Astrocyte (in vitro differentiated cells and primary cell): Measurements from ENCODE around the gene RAB11FIP4. TPM values are rescaled to one million over a fixed set of nuclear protein-coding genes. Genes with fewer than 3 reads are reported as not detected.

Experiments
- DNase-seq: peaks from one replicate; pipeline ENCODE4 v3.0.0-alpha.2; 2010; ENCODE audit warnings: low read depth
- FAIRE-seq: peaks from 2 replicates; lab custom pipeline; 2011; peaks lifted over from hg19 to GRCh38; lab: Jason Lieb, UNC
- H2AFZ ChIP-seq: 2 replicates; pipeline ENCODE4 v1.6.0; 2012; ENCODE audit warnings: low read depth, low read length, inconsistent platforms
- H3K27ac ChIP-seq: 2 replicates; pipeline ENCODE4 v1.5.1; 2011; ENCODE audit warnings: low read depth, low read length, inconsistent platforms
- H3K27me3 ChIP-seq: 2 replicates; pipeline ENCODE4 v1.6.0; 2011; ENCODE audit warnings: low read length, inconsistent platforms; ENCODE audit not compliant: insufficient read depth
- H3K36me3 ChIP-seq: 2 replicates; pipeline ENCODE4 v1.5.1; 2011; ENCODE audit warnings: low read length, inconsistent platforms; ENCODE audit not compliant: insufficient read depth
- H3K4me1 ChIP-seq: 2 replicates; pipeline ENCODE4 v1.5.1; 2011; ENCODE audit warnings: low read length, inconsistent platforms; ENCODE audit not compliant: insufficient read depth
- H3K4me2 ChIP-seq: 2 replicates; pipeline ENCODE4 v1.6.0; 2012; ENCODE audit warnings: low read length, inconsistent platforms
- H3K4me3 ChIP-seq: 2 replicates; pipeline ENCODE4 v1.5.1; 2011; ENCODE audit warnings: low read depth, mild to moderate bottlenecking, low read length, inconsistent platforms; ENCODE audit not compliant: insufficient read depth
- H3K79me2 ChIP-seq: 2 replicates; pipeline ENCODE4 v1.6.0; 2012; ENCODE audit warnings: mild to moderate bottlenecking, low read length, inconsistent platforms; ENCODE audit not compliant: insufficient read depth
- H3K9ac ChIP-seq: 2 replicates; pipeline ENCODE4 v1.6.0; 2012; ENCODE audit warnings: mild to moderate bottlenecking, low read length, inconsistent platforms
- H3K9me3 ChIP-seq: 2 replicates; pipeline ENCODE4 v1.5.1; 2012; ENCODE audit warnings: low read depth, mild to moderate bottlenecking, low read length, inconsistent platforms; ENCODE audit not compliant: insufficient read depth
- H4K20me1 ChIP-seq: 2 replicates; pipeline ENCODE4 v1.6.0; 2012; ENCODE audit warnings: low read length, inconsistent platforms; ENCODE audit not compliant: insufficient read depth
- H3K27ac Mint-ChIP-seq: one replicate; pipeline ENCODE4 v1.8.0; 2021; ENCODE audit warnings: mild to moderate bottlenecking, mixed read lengths; ENCODE audit not compliant: unreplicated experiment
- H3K27me3 Mint-ChIP-seq: one replicate; pipeline ENCODE4 v1.8.0; 2021; ENCODE audit warnings: low read depth, mixed read lengths; ENCODE audit not compliant: unreplicated experiment
- H3K36me3 Mint-ChIP-seq: one replicate; pipeline ENCODE4 v1.8.0; 2021; ENCODE audit warnings: low read depth, mixed read lengths; ENCODE audit not compliant: unreplicated experiment
- H3K4me1 Mint-ChIP-seq: one replicate; pipeline ENCODE4 v1.8.0; 2021; ENCODE audit warnings: low read depth, mixed read lengths; ENCODE audit not compliant: unreplicated experiment
- H3K4me3 Mint-ChIP-seq: one replicate; pipeline ENCODE4 v1.8.0; 2021; ENCODE audit warnings: mild to moderate bottlenecking, moderate library complexity, mixed read lengths; ENCODE audit not compliant: unreplicated experiment
- H3K9me3 Mint-ChIP-seq: one replicate; pipeline ENCODE4 v1.8.0; 2021; ENCODE audit warnings: mild to moderate bottlenecking, mixed read lengths; ENCODE audit not compliant: unreplicated experiment
- CTCF ChIP-seq: IDR thresholded peaks from 2 replicates; pipeline ENCODE4 v1.5.1; 2011; ENCODE audit warnings: low read depth, mild to moderate bottlenecking, inconsistent platforms, low read length, moderate library complexity; ENCODE audit not compliant: insufficient read depth
- EZH2 ChIP-seq: IDR thresholded peaks from 2 replicates; pipeline ENCODE4 v1.6.1; 2012; ENCODE audit warnings: mild to moderate bottlenecking, low read length, inconsistent platforms; ENCODE audit not compliant: insufficient read depth
- total RNA-seq: library from RNA; stranded (reverse); gene quantifications from 2 replicates; pipeline ENCODE4 v1.2.1, GENCODE V29; 2021

RAB11FIP4 gene
- total RNA-seq, 1 donor from 2014 or later: 4.4 TPM

- peaks cover 22% of the 10 kb centered on the region for H3K27me3 ChIP-seq
- no peak for FAIRE-seq
Observed at GRCh38 chr17:31480904-31481782, 89.7 kb downstream of the RAB11FIP4 start.

GRCh38 chr17:31481783-31482081 lies 90.3 kb downstream of the RAB11FIP4 start:
- H3K4me3 ChIP-seq: no peak overlapping the region
- no peak for TF ChIP-seq CTCF
- no peak for TF ChIP-seq EZH2
- H3K9ac ChIP-seq: no peak overlapping the region
- no peaks in the 10 kb centered on the region for H3K9me3 ChIP-seq
- Mint-ChIP-seq H3K27ac (no peak overlapping the region), H3K4me1 (no peaks in the 10 kb centered on the region), H3K36me3 (no peaks in the 10 kb centered on the region), H3K9me3 (no peaks in the 10 kb centered on the region), H3K4me3 (no peak overlapping the region), H3K27me3 (peaks cover 56% of the 10 kb centered on the region)
- H2AFZ ChIP-seq: no peak overlapping the region
- H4K20me1 ChIP-seq: no peaks in the 10 kb centered on the region
- no peak for DNase-seq
- no peaks in the 10 kb centered on the region for H3K36me3 ChIP-seq
- H3K4me2 ChIP-seq: no peak overlapping the region
- H3K79me2 ChIP-seq: no peaks in the 10 kb centered on the region
- H3K27ac ChIP-seq: no peak overlapping the region
- no peak for FAIRE-seq
- H3K4me1 ChIP-seq: no peaks in the 10 kb centered on the region
- H3K27me3 ChIP-seq: peaks cover 27% of the 10 kb centered on the region

More at GRCh38 chr17:31480904-31481782, 89.7 kb downstream of the RAB11FIP4 start:
- H3K36me3 ChIP-seq: no peaks in the 10 kb centered on the region
- H3K9me3 ChIP-seq: no peaks in the 10 kb centered on the region
- H3K4me1 ChIP-seq: no peaks in the 10 kb centered on the region
- no peak for DNase-seq
- H3K9ac ChIP-seq: no peak overlapping the region
- Mint-ChIP-seq H3K9me3 (no peaks in the 10 kb centered on the region), H3K36me3 (no peaks in the 10 kb centered on the region), H3K27me3 (peaks cover 55% of the 10 kb centered on the region), H3K4me1 (no peaks in the 10 kb centered on the region), H3K4me3 (no peak overlapping the region), H3K27ac (no peak overlapping the region)
- no peak overlapping the region for H3K4me3 ChIP-seq
- H3K27ac ChIP-seq: no peak overlapping the region
- H4K20me1 ChIP-seq: no peaks in the 10 kb centered on the region
- TF ChIP-seq CTCF (no peak), EZH2 (no peak)
- H3K79me2 ChIP-seq: no peaks in the 10 kb centered on the region
- H3K4me2 ChIP-seq: no peak overlapping the region
- no peak overlapping the region for H2AFZ ChIP-seq

GRCh38 chr17:31484821-31485220 lies 93.3 kb downstream of the RAB11FIP4 start:
- H3K4me3 ChIP-seq: no peak overlapping the region
- Mint-ChIP-seq H3K27me3 (peaks cover 59% of the 10 kb centered on the region), H3K36me3 (no peaks in the 10 kb centered on the region), H3K9me3 (no peaks in the 10 kb centered on the region), H3K4me3 (no peak overlapping the region), H3K4me1 (peaks cover 6% of the 10 kb centered on the region), H3K27ac (no peak overlapping the region)
- no peak overlapping the region for H2AFZ ChIP-seq
- H3K4me1 ChIP-seq: peaks cover 6% of the 10 kb centered on the region
- H3K9ac ChIP-seq: no peak overlapping the region
- no peaks in the 10 kb centered on the region for H3K9me3 ChIP-seq
- TF ChIP-seq CTCF (no peak), EZH2 (no peak)
- no peaks in the 10 kb centered on the region for H3K79me2 ChIP-seq
- no peak overlapping the region for H3K4me2 ChIP-seq
- no peak overlapping the region for H3K27ac ChIP-seq
- H4K20me1 ChIP-seq: peaks cover 3% of the 10 kb centered on the region
- FAIRE-seq (no peak), DNase-seq (no peak)
- peaks cover 46% of the 10 kb centered on the region for H3K27me3 ChIP-seq
- H3K36me3 ChIP-seq: no peaks in the 10 kb centered on the region
